Activated T-cell treated with anti-CD3 and anti-CD28 coated beads, Interleukin-2, amount 50 U/mL, for 4 hours (primary cell): ENCODE results near the gene TOGARAM1. TPM values are rescaled to one million over a fixed set of nuclear protein-coding genes. Genes with fewer than 3 reads are reported as not detected.
"Not testable (repeated sequence)": the region's sequence is repeated elsewhere in the genome, so short reads cannot be mapped to it uniquely, and the experiment has no call there.

Experiments used
- ATAC-seq, 2 donors: fragments of 200-7000 bp; cut with Tn5 transposase; one replicate each; pipeline ENCODE4 v1.10.0; 2021
- DNase-seq: peaks from one replicate; pipeline ENCODE4 v3.0.0-alpha.2; 2020
- H3K27me3 Mint-ChIP-seq: one replicate; pipeline ENCODE4 v1.8.0; 2021; ENCODE audit warnings: low read depth, mixed read lengths
- H3K36me3 Mint-ChIP-seq: one replicate; pipeline ENCODE4 v1.8.0; 2022; ENCODE audit warnings: mixed read lengths; ENCODE audit not compliant: insufficient read depth
- H3K4me1 Mint-ChIP-seq: one replicate; pipeline ENCODE4 v1.8.0; 2021; ENCODE audit warnings: low read depth, mixed read lengths
- H3K4me3 Mint-ChIP-seq: one replicate; pipeline ENCODE4 v1.8.0; 2021; ENCODE audit warnings: mild to moderate bottlenecking, moderate library complexity, mixed read lengths
- H3K9me3 Mint-ChIP-seq: one replicate; pipeline ENCODE4 v1.8.0; 2021; ENCODE audit warnings: mixed read lengths
- total RNA-seq, 3 donors: library from RNA; stranded (reverse); gene quantifications; one replicate each; pipeline ENCODE4 v1.2.1, GENCODE V29; 2021

TOGARAM1 gene
- total RNA-seq, 3 donors from 2014 or later, result 4.8 to 6.8 (median 6.3) TPM

DNA sequence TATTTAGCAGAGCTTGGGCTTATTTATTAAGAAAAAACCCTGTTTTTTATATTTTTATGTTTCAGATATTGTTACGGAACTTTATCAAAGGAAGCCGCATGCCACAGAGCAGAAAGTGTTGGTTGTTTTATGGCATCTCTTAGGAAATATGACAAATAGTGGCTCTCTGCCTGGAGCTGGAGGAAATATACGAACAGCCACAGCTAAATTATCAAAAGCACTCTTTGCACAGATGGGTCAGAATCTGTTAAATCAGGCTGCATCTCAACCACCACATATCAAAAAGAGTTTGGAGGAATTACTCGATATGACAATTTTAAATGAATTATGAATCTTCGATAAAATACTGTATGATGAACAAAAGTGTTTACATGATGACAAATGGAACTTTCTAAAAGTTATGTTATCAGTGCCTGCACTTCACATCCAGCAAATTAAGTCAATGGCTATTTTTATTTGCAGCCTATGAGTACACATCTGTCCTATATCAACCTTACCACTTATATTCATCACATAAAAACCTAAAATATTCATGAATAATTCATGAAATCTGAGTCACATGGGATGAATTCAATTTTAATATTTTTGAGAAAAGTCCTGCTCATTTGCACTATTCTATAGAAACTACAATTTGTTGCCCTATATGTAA is 111.4 kb downstream of the TOGARAM1 start:
- Mint-ChIP-seq H3K4me1 (no peaks in the 10 kb centered on the region), H3K27me3 (no peaks in the 10 kb centered on the region), H3K9me3 (no peaks in the 10 kb centered on the region), H3K4me3 (no peak overlapping the region), H3K36me3 (no peaks in the 10 kb centered on the region)
- ATAC-seq, result no peak
- DNase-seq, result no peak

DNA sequence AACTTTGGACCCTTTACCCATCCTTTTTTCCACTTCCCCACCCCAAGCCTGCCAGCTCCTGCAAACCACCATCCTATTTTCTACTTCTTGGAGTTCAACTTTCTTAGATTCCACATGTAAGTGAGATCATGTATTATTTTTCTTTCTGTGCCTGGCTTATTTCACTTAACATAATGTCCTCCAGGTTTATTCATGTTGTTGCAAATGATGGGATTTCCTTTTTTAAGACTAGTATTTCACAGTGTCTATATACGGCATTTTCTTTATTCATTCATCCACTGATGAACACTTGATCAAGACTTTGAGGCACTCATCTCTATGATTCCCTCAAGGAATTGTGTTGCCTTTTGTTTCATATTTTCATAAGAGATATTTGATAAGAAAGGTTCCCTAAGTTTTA is 116.3 kb downstream of the TOGARAM1 start:
- H3K36me3 Mint-ChIP-seq, result no peaks in the 10 kb centered on the region
- no peak overlapping the region for H3K4me3 Mint-ChIP-seq
- peaks cover 4% of the 10 kb centered on the region for H3K4me1 Mint-ChIP-seq
- no peaks in the 10 kb centered on the region for H3K9me3 Mint-ChIP-seq
- ATAC-seq, result no peak
- DNase-seq, result no peak
- no peaks in the 10 kb centered on the region for H3K27me3 Mint-ChIP-seq

DNA sequence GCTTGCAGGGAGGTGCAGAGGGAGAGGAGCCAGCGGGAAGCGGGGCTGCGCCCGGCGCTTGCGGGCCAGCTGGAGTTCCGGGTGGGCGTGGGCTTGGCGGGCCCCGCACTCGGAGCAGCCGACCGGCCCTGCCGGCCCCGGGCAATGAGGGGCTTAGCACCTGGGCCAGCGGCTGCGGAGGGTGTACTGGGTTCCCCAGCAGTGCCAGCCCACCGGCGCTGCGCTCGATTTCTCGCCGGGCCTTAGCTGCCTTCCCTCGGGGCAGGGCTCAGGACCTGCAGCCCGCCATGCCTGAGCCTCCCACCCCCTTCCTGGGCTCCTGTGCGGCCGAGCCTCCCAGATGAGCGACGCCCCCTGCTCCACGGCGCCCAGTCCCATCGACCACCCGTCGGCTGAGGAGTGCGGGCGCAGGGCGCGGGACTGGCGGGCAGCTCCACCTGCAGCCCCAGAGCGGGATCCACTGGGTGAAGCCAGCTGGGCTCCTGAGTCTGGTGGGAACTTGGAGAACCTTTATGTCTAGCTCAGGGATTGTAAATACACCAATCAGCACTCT is 118.5 kb downstream of the TOGARAM1 start:
- not testable (repeated sequence) for H3K27me3 Mint-ChIP-seq, ATAC-seq, DNase-seq, H3K4me3 Mint-ChIP-seq, H3K36me3 Mint-ChIP-seq, H3K9me3 Mint-ChIP-seq
- peaks cover 16% of the 10 kb centered on the region for H3K4me1 Mint-ChIP-seq

DNA sequence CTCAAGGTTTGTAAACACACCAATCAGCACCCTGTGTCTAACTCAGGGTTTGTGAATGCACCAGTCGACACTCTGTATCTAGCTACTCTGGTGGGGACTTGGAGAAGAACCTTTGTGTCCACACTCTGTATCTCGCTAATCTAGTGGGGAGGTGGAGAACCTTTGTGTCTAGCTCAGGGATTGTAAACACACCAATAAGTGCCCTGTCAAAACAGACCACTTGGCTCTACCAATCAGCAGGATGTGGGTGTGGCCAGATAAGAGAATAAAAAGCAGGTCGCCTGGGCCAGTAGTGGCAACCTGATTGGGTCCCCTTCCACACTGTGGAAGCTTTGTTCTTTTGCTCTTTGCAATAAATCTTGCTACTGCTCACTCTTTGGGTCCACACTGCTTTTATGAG is 119.1 kb downstream of the TOGARAM1 start:
- H3K9me3 Mint-ChIP-seq, H3K27me3 Mint-ChIP-seq, DNase-seq, ATAC-seq, H3K36me3 Mint-ChIP-seq, H3K4me3 Mint-ChIP-seq: not testable (repeated sequence)
- peaks cover 21% of the 10 kb centered on the region for H3K4me1 Mint-ChIP-seq

DNA sequence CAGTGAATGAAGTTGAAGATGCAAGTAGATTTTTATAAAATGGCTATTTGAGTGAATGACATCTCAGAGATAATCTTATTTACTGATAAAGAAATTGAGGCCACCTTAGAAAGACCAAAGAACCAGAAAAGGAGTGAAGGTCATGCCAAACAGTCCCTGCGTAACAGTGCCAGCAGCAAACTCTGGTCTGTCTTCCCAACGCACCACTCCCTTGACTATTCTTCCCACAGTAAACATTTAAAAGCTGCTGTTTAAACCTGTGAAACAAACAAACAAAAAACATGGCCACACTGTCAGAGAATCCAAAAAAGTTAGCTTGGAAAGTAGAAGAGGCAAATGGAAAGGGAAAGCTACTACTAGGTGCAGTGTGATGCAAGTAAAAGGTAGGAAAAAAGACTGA is 120.4 kb downstream of the TOGARAM1 start:
- peaks cover 7% of the 10 kb centered on the region for H3K36me3 Mint-ChIP-seq
- ATAC-seq (no peak), DNase-seq (no peak)
- H3K4me1 Mint-ChIP-seq, result peaks cover 33% of the 10 kb centered on the region
- no peaks in the 10 kb centered on the region for H3K9me3 Mint-ChIP-seq
- H3K27me3 Mint-ChIP-seq, result no peaks in the 10 kb centered on the region
- H3K4me3 Mint-ChIP-seq, result no peak overlapping the region

DNA sequence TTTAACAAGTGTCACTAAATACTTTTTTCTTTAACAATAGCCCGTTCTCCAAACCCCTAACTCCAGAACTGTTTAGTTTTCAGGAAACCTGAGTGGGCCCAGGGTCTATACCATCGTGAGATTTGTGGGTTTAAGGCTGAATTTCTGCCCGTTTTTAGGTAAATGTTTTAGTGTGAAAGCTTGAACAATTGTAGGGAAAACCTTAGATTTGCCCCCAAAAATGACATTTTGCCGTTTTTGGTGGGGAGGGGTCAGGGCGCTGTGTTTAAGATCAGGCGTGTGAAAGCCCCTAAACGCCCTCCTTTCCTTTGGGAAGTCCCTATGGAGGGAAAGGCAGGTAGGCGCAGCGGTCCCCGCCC is 121.6 kb downstream of the TOGARAM1 start:
- DNase-seq (no peak), ATAC-seq (no peak)
- peak overlapping the region; percentile 98 for H3K4me3 Mint-ChIP-seq
- H3K36me3 Mint-ChIP-seq, result peaks cover 13% of the 10 kb centered on the region
- no peaks in the 10 kb centered on the region for H3K27me3 Mint-ChIP-seq
- no peaks in the 10 kb centered on the region for H3K9me3 Mint-ChIP-seq
- peaks cover 43% of the 10 kb centered on the region for H3K4me1 Mint-ChIP-seq

DNA sequence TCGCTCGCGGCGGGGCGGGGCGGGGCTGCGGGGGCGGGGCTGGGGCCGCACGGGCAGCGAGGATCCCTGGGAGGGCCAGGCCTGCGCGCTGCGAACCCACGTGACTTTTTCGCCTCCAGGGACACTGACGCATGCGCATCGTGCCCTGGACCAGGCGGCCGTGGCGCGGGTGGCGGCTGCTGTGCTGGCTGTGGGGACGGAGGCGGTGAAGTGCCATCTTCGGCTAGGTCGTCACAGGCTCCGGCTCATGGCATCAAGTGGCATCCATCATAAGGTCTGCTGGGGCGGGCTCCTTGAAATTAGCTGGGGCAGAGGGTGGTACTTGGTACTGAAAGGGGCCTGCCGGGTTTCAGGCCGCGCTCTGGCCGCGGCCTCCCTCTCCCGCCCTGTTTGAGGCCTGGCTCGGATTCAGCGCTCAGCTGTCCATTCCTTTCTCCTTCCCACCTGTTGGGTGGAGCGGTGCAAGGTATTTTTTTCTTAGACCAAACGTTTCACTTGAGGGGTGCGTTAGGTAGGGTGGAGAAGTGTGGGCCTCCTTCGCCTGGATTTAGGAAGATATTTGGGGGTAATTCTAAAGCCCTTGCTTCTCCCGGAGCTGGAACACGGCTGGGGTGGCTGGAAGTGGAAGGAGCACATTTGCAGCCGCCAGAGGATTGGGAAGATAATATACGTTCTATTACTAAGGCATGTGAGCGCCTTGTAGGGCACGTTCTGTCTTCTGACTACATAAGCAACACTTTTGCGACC is 122.2 kb downstream of the TOGARAM1 start, which contains the start of gene PRPF39:
Gene PRPF39, plus strand, starts transcription at position 141 of the 747 bp plus-strand sequence. CDS start 11,124 bp downstream, outside the sequence.
- DNase-seq (peak; percentile 94), ATAC-seq (peak; percentile 98 to 99)
- peaks cover 13% of the 10 kb centered on the region for H3K36me3 Mint-ChIP-seq
- H3K4me1 Mint-ChIP-seq, result peaks cover 48% of the 10 kb centered on the region
- no peaks in the 10 kb centered on the region for H3K27me3 Mint-ChIP-seq
- no peaks in the 10 kb centered on the region for H3K9me3 Mint-ChIP-seq
- peak within 1 kb of the TSS; percentile 98 for H3K4me3 Mint-ChIP-seq

DNA sequence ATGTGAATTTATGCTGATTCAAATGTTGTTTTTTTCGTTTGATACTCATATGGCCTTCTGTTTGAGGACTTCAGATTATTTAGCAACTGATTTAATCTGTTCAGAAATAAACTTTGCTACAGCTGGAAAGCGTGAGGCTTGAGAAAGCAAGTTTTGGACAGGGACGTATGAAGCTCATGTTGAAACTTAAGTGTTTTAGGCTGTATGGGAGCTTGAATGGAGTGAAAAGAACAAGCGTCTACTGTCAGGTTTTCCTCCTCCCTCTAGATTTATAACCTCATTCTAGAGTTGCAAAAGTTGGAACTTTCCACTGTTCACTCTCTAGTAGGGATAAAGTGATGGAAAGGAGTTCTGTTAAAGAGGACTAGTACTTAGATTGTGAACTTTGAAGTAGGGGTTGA is 123.0 kb downstream of the TOGARAM1 start:
- Mint-ChIP-seq H3K4me1 (peaks cover 56% of the 10 kb centered on the region), H3K36me3 (peaks cover 13% of the 10 kb centered on the region), H3K27me3 (no peaks in the 10 kb centered on the region), H3K4me3 (peak overlapping the region; percentile 98), H3K9me3 (no peaks in the 10 kb centered on the region)
- ATAC-seq (no peak), DNase-seq (no peak)

DNA sequence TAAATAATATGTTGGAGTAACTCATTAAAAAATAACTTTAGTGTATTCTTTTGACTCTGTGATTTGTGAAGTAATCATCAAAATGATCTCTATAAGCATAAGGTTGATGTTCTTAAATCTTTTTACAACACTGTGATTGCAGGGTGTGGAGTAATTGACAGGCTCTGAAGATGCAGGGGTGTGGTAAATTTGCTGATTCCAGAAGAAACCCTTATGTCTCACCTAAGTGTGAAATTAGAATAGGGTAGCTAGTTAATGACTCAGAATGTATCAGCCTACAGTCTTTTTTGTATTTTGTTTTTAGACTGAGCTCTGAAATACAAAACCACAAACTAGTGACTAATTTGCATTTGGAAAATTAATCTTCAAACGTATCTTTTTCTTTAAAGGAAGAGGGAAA is 127.8 kb downstream of the TOGARAM1 start:
- Mint-ChIP-seq H3K4me3 (peak overlapping the region; percentile 42), H3K36me3 (peaks cover 25% of the 10 kb centered on the region), H3K9me3 (no peaks in the 10 kb centered on the region), H3K4me1 (peaks cover 76% of the 10 kb centered on the region), H3K27me3 (no peaks in the 10 kb centered on the region)
- ATAC-seq (peak; percentile 98), DNase-seq (no peak)

DNA sequence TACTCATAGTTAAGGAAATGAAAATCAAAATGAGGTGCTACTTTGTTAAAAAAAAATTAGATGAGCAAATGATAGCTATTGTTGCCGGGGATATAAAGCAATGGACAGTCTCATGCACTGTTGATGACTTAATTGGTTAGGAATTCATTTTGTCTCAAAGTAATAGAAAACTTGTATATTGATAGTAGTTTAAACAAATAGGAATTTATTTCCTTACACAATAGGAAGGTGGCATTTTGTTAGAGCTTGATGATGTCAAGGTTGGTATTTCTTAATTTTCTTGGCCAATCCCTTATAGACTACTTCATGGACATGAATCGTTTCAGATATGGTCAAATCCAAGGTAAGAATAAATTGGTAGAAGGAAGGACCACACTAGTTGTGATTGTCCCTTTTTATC is 129.7 kb downstream of the TOGARAM1 start:
- Mint-ChIP-seq H3K27me3 (no peaks in the 10 kb centered on the region), H3K4me3 (no peak overlapping the region), H3K9me3 (no peaks in the 10 kb centered on the region), H3K36me3 (peaks cover 33% of the 10 kb centered on the region), H3K4me1 (peaks cover 65% of the 10 kb centered on the region)
- DNase-seq, result no peak
- ATAC-seq, result no peak

DNA sequence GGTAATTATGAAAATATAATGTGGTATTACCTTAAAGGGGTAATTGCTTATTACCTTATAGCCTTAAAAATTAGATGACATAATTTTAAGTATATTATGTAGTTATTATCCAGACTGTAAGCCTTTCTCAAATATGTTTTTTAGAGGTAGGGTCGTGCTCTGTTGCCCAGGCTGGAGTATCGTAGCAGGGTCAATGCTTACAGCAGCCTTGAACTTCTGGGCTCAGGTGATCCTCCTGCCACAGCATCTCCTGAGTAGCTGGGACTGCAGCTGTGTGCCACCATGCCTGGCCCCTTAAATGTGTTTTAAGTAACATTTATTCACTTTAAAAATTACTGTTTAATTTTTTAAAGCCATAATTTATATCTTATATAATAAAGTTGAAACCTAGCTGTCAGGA is 132.3 kb downstream of the TOGARAM1 start:
- Mint-ChIP-seq H3K9me3 (no peaks in the 10 kb centered on the region), H3K36me3 (peaks cover 41% of the 10 kb centered on the region), H3K4me1 (peaks cover 48% of the 10 kb centered on the region), H3K27me3 (no peaks in the 10 kb centered on the region), H3K4me3 (no peak overlapping the region)
- DNase-seq (no peak), ATAC-seq (no peak)

DNA sequence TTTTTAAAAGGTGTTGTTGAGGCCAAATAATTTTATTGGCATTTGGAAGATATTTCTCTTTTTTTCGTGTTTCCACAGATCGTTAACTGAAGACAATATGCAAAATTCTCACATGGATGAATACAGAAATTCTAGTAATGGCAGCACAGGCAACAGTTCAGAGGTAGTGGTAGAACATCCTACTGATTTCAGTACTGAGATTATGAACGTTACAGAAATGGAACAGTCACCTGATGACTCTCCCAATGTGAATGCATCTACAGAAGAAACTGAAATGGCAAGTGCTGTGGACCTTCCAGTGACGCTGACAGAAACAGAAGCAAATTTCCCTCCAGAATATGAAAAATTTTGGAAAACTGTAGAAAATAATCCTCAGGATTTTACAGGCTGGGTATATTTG is 133.2 kb downstream of the TOGARAM1 start:
- peaks cover 39% of the 10 kb centered on the region for H3K4me1 Mint-ChIP-seq
- ATAC-seq (peak; percentile 87 to 89), DNase-seq (no peak)
- no peaks in the 10 kb centered on the region for H3K9me3 Mint-ChIP-seq
- no peaks in the 10 kb centered on the region for H3K27me3 Mint-ChIP-seq
- H3K4me3 Mint-ChIP-seq, result no peak overlapping the region
- peaks cover 45% of the 10 kb centered on the region for H3K36me3 Mint-ChIP-seq

DNA sequence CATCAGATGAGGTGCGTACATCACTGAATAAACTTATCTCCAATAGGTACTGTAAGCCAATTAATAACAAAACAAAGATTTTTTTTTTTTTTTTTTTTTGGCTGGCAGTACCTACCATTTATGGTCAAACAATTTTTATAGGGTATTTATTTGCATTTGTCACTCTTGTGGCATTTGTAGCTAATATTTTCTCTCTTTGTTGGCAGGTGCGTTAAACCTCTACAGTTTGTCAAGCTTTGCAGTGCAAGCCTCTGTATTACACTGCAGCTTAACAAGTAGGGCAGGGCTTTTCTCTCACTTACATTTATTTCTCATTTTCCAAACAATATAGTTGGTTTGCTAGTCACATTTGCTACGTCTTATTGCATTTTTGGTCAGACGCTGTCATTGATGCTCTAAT is 134.2 kb downstream of the TOGARAM1 start:
- DNase-seq (no peak), ATAC-seq (no peak)
- Mint-ChIP-seq H3K4me1 (peaks cover 29% of the 10 kb centered on the region), H3K27me3 (no peaks in the 10 kb centered on the region), H3K4me3 (no peak overlapping the region), H3K36me3 (peaks cover 50% of the 10 kb centered on the region), H3K9me3 (no peaks in the 10 kb centered on the region)

DNA sequence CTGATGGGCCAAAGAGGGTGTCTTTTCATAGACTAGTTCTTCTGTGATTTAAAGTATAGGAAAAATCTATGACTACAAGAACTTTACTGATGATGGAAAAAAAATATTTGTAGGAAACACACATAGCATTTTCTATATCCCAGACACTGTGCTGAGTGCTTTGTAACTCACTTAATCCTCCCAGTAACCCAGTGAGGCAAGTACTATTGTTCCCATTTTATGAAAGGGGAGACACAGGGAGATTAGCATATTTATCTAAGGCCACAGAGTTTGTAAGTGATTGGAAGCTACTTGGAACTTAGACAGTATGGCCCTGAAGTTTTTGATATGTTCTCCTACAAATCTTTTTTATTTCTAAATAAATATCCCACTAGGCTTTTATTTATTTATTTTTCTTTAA is 141.8 kb downstream of the TOGARAM1 start:
- ATAC-seq, result no peak
- H3K27me3 Mint-ChIP-seq, result no peaks in the 10 kb centered on the region
- H3K4me1 Mint-ChIP-seq, result peaks cover 3% of the 10 kb centered on the region
- no peak for DNase-seq
- H3K9me3 Mint-ChIP-seq, result no peaks in the 10 kb centered on the region
- H3K36me3 Mint-ChIP-seq, result peaks cover 40% of the 10 kb centered on the region
- no peak overlapping the region for H3K4me3 Mint-ChIP-seq

DNA sequence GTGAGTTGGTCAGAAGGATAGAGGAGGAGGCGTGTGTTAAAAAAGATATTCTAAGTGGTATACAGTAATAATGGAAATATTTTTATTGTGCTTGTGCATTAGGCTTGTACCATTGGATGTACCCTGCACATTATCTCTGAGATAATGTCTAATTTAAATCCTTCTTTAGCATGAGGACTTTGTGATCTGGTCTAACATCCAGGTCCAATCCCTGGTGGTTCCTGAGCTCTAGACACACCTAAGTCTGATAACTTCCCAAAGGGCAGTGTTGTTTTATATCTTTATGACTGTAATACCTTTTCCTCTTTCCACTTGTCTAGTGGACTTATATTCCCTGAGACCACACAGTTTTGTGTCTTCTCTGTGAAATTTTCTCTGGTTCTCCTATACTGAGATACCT is 142.6 kb downstream of the TOGARAM1 start:
- H3K4me1 Mint-ChIP-seq, result no peaks in the 10 kb centered on the region
- peaks cover 36% of the 10 kb centered on the region for H3K36me3 Mint-ChIP-seq
- H3K9me3 Mint-ChIP-seq, result no peaks in the 10 kb centered on the region

More for the DNA sequence above, 142.6 kb downstream of the TOGARAM1 start:
- DNase-seq, result no peak
- H3K4me3 Mint-ChIP-seq, result no peak overlapping the region
- no peaks in the 10 kb centered on the region for H3K27me3 Mint-ChIP-seq
- no peak for ATAC-seq
